ENCODE measurements around the gene PCDHGB3.
"Not testable (repeated sequence)": the region's sequence is repeated elsewhere in the genome, so short reads cannot be mapped to it uniquely, and the experiment has no call there.

The PCDHGB3 gene

DNA sequence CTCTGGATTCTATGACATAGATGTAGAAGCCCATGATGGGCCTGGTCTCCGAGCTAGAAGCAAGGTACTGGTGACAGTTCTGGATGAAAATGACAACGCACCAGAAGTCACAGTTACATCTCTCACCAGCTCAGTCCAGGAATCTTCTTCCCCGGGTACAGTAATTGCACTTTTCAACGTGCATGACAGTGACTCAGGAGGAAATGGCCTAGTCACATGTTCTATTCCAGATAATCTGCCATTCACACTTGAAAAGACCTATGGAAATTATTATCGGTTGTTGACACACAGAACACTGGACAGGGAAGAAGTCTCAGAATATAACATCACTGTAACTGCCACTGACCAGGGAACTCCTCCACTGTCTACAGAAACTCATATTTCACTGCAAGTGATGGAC is 13.9 kb upstream of the PCDHGB3 start:
- intact Hi-C loops (cut with DNase I), result no loop called here
- peak in 1 of 10 donors; percentile 41 for DNase-seq

DNA sequence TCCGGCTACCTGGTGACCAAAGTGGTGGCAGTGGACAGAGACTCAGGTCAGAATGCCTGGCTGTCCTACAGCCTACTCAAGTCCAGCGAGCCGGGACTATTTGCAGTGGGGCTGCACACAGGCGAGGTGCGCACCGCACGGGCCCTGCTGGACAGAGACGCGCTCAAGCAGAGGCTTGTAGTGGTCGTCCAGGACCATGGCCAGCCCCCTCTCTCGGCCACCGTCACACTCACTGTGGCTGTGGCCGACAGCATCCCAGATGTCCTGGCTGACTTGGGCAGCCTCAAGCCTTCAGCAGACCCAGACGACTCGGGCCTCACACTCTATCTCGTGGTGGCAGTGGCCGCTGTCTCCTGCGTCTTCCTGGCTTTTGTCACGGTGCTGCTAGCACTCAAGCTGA is 13.1 kb upstream of the PCDHGB3 start:
- DNase-seq, result peak in 1 of 10 donors; percentile 77
- intact Hi-C loops (cut with DNase I), result no loop called here

DNA sequence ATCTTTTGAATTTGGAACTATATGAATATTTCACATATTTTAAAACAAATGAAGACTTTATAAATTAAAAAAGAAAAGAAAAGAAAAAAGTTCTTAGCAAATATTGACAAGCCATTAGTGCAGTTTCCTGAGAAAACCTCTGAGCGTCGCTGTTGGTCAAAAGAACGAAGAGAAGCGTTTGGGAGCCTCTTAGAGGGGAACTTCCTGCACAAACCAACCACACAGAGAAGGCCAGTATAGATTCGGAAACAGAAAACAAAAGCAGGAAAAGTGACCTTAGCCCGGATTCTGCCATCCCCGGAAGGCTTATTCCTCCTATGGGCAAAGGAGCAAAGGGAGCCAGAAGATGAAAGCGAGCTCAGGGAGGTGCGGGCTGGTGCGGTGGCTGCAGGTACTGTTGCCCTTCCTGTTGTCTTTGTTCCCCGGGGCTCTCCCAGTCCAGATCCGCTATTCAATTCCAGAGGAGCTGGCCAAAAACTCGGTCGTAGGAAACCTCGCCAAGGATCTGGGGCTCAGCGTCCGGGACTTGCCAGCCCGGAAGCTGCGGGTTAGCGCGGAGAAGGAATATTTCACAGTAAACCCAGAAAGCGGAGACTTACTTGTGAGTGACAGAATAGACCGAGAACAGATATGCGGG is 10.1 kb upstream of the PCDHGB3 start, which contains the start of gene PCDHGB2:
TSS of gene PCDHGB2 (plus strand) at position 205 of the 637 bp plus-strand sequence. CDS start at position 347, 142 bp downstream.
- no peak for DNase-seq

DNA sequence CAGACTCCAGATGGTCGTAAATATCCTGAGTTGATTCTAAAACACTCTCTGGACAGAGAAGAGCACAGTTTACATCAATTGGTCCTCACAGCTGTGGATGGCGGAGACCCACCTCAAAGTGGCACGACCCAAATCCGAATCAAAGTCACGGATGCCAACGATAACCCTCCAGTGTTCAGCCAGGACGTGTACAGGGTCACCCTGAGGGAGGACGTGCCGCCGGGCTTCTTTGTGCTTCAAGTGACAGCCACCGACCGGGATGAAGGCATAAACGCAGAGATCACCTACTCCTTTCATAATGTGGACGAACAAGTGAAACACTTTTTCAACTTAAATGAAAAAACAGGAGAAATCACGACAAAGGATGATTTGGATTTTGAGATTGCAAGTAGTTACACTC is 9.4 kb upstream of the PCDHGB3 start:
- intact Hi-C loops (cut with DNase I), result no loop called here

More for the DNA sequence above, 10.1 kb upstream of the PCDHGB3 start, which contains the start of gene PCDHGB2:
- intact Hi-C loops (cut with DNase I), result no loop called here

DNA sequence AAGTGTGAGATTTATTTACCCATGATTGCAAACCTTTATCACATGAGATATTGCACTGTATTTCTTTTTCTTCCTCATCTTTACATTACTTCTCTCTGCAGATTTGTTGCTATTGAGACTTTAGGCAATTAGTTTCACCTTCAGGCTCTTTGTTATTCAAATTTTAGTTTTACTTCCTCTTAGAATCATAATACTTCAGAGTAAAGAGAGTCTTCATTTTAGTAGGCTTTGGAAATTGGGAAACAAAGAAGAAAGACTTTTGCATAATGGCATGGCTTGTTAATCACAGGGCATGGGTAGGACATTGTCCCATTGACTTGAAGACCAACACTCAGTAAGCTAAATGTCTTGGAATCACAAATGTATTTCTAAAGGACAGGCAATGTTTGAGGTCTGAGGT is 7.3 kb upstream of the PCDHGB3 start:
- no peak for DNase-seq
- intact Hi-C loops (cut with DNase I), result no loop called here

More for the DNA sequence above, 9.4 kb upstream of the PCDHGB3 start:
- DNase-seq, result no peak

- DNase-seq, result peak in 1 of 10 donors; percentile 55
- intact Hi-C loops (cut with DNase I), result no loop called here
Measured at GRCh38 chr5:141363952-141364660, 5.9 kb upstream of the PCDHGB3 start, which contains the start of gene PCDHGA5. Gene PCDHGA5 (plus strand): TSS chr5:141364162. CDS start chr5:141364331, 169 bp downstream.

DNA sequence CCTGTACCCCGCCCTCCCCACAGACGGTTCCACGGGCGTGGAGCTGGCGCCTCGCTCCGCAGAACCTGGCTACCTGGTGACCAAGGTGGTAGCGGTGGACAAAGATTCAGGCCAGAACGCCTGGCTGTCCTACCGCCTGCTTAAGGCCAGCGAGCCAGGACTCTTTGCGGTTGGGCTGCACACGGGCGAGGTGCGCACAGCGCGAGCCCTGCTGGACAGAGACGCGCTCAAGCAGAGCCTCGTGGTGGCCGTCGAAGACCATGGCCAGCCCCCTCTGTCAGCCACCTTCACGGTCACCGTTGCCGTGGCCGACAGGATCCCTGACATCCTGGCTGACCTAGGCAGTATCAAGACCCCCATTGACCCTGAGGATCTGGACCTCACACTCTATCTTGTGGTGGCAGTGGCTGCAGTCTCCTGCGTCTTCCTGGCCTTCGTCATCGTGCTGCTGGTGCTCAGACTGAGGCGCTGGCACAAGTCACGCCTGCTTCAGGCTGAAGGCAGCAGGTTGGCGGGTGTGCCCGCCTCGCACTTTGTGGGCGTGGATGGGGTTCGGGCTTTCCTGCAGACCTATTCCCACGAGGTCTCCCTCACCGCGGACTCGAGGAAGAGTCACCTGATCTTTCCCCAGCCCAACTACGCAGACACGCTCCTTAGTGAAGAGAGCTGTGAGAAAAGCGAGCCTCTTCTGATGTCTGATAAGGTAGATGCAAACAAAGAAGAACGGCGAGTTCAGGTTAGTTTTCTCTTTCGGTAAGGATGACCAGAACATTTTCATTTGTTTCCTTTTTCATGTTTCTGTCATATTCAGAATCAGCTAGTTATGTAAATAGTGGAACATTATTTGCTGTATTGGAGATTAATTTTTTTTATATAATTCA is 3.8 kb upstream of the PCDHGB3 start:
- intact Hi-C loops (cut with DNase I), result no loop called here
- DNase-seq, result peak in 1 of 10 donors; percentile 77

- intact Hi-C loops (cut with DNase I), result no loop called here
- DNase-seq, result no peak
Measured at GRCh38 chr5:141371572-141372475, 1.8 kb downstream of the PCDHGB3 start.

DNA sequence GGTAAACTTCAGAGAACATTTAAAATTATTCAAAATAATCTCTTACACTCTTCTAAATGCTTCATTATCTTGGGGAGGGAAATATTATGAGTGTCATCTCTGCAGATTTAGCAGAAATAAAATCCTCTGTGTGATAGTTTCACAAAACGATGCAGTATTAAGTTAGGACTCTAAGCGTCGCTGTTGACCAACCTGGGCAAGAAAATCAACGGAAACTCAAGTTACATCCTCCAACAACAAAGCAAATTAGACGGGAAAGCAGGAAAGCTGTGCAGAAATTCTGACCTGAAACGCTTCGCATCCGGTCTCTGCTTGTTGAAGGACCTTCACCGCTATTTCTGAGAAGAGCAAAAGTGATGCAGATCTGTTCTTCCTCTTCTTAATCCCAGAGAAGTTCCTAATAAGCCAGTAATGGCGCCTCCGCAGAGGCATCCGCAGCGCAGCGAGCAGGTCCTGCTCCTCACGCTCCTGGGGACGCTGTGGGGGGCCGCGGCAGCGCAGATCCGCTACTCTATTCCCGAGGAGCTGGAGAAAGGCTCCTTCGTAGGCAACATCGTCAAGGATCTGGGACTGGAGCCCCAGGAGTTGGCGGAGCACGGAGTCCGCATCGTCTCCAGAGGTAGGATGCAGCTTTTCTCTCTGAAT is 3.8 kb downstream of the PCDHGB3 start, which contains the start of gene PCDHGA6:
TSS of gene PCDHGA6 (plus strand) at position 219 of the 645 bp plus-strand sequence. CDS start at position 412, 193 bp downstream.
- intact Hi-C loops (cut with DNase I), result no loop called here
- DNase-seq, result no peak

- intact Hi-C loops (cut with DNase I), result no loop called here
- DNase-seq, result no peak
Measured at GRCh38 chr5:141374627-141375026, 4.6 kb downstream of the PCDHGB3 start.

DNA sequence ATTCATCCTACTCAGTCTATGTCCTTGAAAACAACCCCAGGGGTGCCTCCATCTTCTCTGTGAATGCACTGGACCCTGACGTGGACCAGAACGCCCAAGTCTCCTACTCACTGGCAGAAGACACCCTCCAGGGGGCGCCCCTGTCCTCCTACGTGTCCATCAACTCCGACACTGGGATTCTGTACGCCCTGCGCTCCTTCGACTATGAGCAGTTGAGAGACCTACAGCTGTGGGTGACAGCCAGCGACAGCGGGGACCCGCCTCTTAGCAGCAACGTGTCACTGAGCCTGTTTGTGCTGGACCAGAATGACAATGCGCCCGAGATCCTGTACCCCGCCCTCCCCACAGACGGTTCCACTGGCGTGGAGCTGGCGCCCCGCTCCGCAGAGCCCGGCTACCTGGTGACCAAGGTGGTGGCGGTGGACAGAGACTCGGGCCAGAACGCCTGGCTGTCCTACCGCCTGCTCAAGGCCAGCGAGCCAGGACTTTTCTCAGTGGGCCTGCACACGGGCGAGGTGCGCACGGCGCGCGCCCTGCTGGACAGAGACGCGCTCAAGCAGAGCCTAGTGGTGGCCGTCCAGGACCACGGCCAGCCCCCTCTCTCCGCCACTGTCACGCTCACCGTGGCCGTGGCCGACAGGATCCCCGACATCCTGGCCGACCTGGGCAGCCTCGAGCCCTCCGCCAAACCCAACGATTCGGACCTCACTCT is 5.6 kb downstream of the PCDHGB3 start:
- DNase-seq; intact Hi-C loops (cut with DNase I): not testable (repeated sequence)

- intact Hi-C loops (cut with DNase I), result no loop called here
- no peak for DNase-seq
Measured at GRCh38 chr5:141382469-141383294, 12.6 kb downstream of the PCDHGB3 start, which contains the start of gene PCDHGA7. Gene PCDHGA7 (plus strand): TSS chr5:141382742. CDS start chr5:141382900, 158 bp downstream.

DNA sequence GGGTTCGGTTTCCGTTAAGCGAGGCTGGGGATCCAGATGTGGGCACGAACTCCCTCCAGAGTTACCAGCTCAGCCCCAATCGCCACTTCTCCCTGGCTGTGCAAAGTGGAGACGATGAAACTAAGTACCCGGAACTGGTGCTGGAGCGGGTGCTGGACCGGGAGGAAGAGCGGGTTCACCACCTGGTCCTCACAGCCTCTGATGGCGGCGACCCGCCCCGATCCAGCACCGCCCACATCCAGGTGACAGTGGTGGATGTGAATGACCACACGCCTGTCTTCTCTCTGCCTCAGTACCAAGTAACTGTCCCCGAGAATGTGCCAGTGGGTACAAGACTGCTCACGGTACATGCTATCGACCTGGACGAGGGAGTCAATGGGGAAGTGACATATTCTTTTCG is 13.3 kb downstream of the PCDHGB3 start:
- DNase-seq, result no peak
- intact Hi-C loops (cut with DNase I), result no loop called here

DNA sequence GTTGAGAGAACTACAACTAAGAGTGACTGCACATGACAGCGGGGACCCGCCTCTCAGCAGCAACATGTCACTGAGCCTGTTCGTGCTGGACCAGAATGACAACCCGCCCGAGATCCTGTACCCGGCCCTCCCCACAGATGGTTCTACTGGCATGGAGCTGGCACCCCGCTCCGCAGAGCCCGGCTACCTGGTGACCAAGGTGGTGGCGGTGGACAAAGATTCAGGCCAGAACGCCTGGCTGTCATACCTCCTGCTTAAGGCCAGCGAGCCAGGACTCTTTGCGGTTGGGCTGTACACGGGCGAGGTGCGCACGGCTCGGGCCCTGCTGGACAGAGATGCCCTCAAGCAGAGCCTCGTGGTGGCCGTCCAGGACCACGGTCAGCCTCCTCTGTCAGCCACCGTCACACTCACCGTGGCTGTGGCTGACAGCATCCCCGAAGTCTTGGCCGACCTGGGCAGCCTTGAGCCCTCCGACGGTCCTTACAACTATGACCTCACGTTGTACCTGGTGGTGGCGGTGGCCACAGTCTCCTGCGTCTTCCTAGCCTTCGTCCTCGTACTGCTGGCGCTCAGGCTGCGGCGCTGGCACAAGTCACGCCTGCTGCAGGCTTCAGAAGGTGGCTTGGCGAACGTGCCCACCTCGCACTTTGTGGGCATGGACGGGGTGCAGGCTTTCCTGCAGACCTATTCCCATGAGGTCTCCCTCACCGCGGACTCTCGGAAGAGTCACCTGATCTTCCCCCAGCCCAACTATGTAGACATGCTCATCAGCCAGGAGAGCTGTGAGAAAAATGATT is 14.6 kb downstream of the PCDHGB3 start:
- no peak for DNase-seq
- intact Hi-C loops (cut with DNase I), result no loop called here

GRCh38 chr5:141387557-141388311 is 17.7 kb downstream of the PCDHGB3 start, which contains the start of gene PCDHGB4:
Gene PCDHGB4 (plus strand): TSS chr5:141387698. CDS start chr5:141387885, 187 bp downstream.
- DNase-seq, result peak in 1 of 10 donors; percentile 63

GRCh38 chr5:141388661-141389060 is 18.6 kb downstream of the PCDHGB3 start:
- intact Hi-C loops (cut with DNase I), result no loop called here
- no peak for DNase-seq

More at GRCh38 chr5:141387557-141388311, 17.7 kb downstream of the PCDHGB3 start, which contains the start of gene PCDHGB4:
- intact Hi-C loops (cut with DNase I), result not testable (repeated sequence)
